HepG2 (cell line): ENCODE measurements around the gene MRPL36. TPM values are rescaled to one million over a fixed set of nuclear protein-coding genes. Genes with fewer than 3 reads are reported as not detected.

ENCODE experiments used
- ATAC-seq: fragments of 200-7000 bp; cut with Tn5 transposase; 3 replicates; pipeline ENCODE4 v1.9.1; 2020; ENCODE audit warnings: mild to moderate bottlenecking, moderate library complexity
- BruUV-seq: library from RNA; stranded (reverse); fragments of 400-500 nt; replicated peaks from 2 replicates; lab custom pipeline; 2021; lab: Mats Ljungman, UMichigan
- CTCF ChIA-PET: fragments of 300-600 bp; formaldehyde crosslinking; extraction: SDS; loops from one replicate; lab custom pipeline; 2021; ENCODE audit warnings: low total read pairs, inconsistent platforms, low intra/inter-chr PET ratio; lab: Yijun Ruan, JAX
- POLR2A ChIA-PET: fragments of 350-600 bp; sonication (Branson Sonifier 250); formaldehyde crosslinking; loops from one replicate; lab custom pipeline; 2020; ENCODE audit warnings: antibody characterized with exemption, inconsistent platforms; lab: Yijun Ruan, JAX
- DNase-seq: peaks from one replicate; pipeline ENCODE4 v3.0.0-alpha.2; 2015; ENCODE audit warnings: low spot score
- FAIRE-seq: peaks from 3 replicates; lab custom pipeline; 2011; peaks lifted over from hg19 to GRCh38; lab: Jason Lieb, UNC
- H2AFZ ChIP-seq: one replicate; pipeline ENCODE4 v1.6.1; 2011; ENCODE audit warnings: low read length, inconsistent platforms
- H3K27ac ChIP-seq: fragments of 300-600 bp; 3 replicates; pipeline ENCODE4 v1.8.0; 2011; ENCODE audit warnings: mixed run types, mild to moderate bottlenecking, mixed read lengths, low read length, inconsistent platforms; ENCODE audit not compliant: insufficient read depth; ENCODE audit errors: extremely low read length
- H3K27me3 ChIP-seq, 2 experiments: fragments of 200-600 bp in 1 of 2; 2 replicates in 1 of 2; 3 replicates in 1 of 2; pipeline versions ENCODE4 v1.6.0 to v1.8.0; 2011; ENCODE audit warnings: low read length in 2 of 2, mild to moderate bottlenecking in 2 of 2, moderate library complexity in 2 of 2, inconsistent platforms in 1 of 2; ENCODE audit not compliant: insufficient read depth in 2 of 2, control insufficient read depth in 1 of 2
- H3K36me3 ChIP-seq, 2 experiments: fragments of 200-600 bp in 1 of 2; replicated peaks in 1 of 2; 2 replicates in 1 of 2; 3 replicates in 1 of 2; pipeline versions ENCODE4 v1.5.1 to v1.8.0; 2011; ENCODE audit warnings: low read length in 2 of 2, inconsistent platforms in 1 of 2; ENCODE audit not compliant: insufficient read depth in 2 of 2, control insufficient read depth in 1 of 2
- H3K4me1 ChIP-seq: 2 replicates; pipeline ENCODE4 v1.5.1; 2012; ENCODE audit warnings: low read length, inconsistent platforms; ENCODE audit not compliant: insufficient read depth
- H3K4me2 ChIP-seq: 2 replicates; pipeline ENCODE4 v1.6.0; 2011; ENCODE audit warnings: low read depth, low read length, inconsistent platforms
- H3K4me3 ChIP-seq, 3 experiments: fragments of 200-600 bp in 1 of 3; sonication (generic), shearing (Covaris generic) in 1 of 3; replicated peaks in 1 of 3; 2 replicates each; pipeline ENCODE4 v1.5.1; 2011 to 2016; ENCODE audit warnings: low read length in 3 of 3, inconsistent platforms in 2 of 3, low read depth in 2 of 3, mild to moderate bottlenecking in 2 of 3, control low read depth in 1 of 3, mixed read lengths in 1 of 3; ENCODE audit not compliant: insufficient read depth in 1 of 3
- H3K79me2 ChIP-seq: one replicate; pipeline ENCODE4 v1.6.1; 2011; ENCODE audit warnings: low read length, inconsistent platforms; ENCODE audit not compliant: insufficient read depth
- H3K9ac ChIP-seq: 2 replicates; pipeline ENCODE4 v1.6.0; 2011; ENCODE audit warnings: mild to moderate bottlenecking, low read depth, low read length, inconsistent platforms; ENCODE audit not compliant: insufficient read depth
- H3K9me3 ChIP-seq: 2 replicates; pipeline ENCODE4 v1.5.1; 2012; ENCODE audit warnings: mild to moderate bottlenecking, low read length
- H4K20me1 ChIP-seq: 2 replicates; pipeline ENCODE4 v1.6.0; 2011; ENCODE audit warnings: inconsistent platforms, mild to moderate bottlenecking, low read length, moderate library complexity; ENCODE audit not compliant: insufficient read depth
- EED ChIP-seq: sonication (generic); formaldehyde crosslinking; IDR thresholded peaks from 2 replicates; pipeline ENCODE4 v1.5.0; 2020; ENCODE audit warnings: mild to moderate bottlenecking, missing genetic modification reagents
- MEF2D ChIP-seq: sonication (generic); formaldehyde crosslinking; IDR thresholded peaks from 2 replicates; pipeline ENCODE4 v1.5.1; 2020; ENCODE audit warnings: mild to moderate bottlenecking, missing genetic modification reagents
- NCOA5 ChIP-seq: sonication (generic); formaldehyde crosslinking; IDR thresholded peaks from 2 replicates; pipeline ENCODE4 v1.4.0; 2020; ENCODE audit warnings: missing genetic modification reagents
- SETDB1 ChIP-seq: sonication (generic); formaldehyde crosslinking; IDR thresholded peaks from 2 replicates; pipeline ENCODE4 v1.5.1; 2020; ENCODE audit warnings: missing genetic modification reagents, mild to moderate bottlenecking, borderline replicate concordance
- TCF12 ChIP-seq, 2 experiments: fragments of 450-650 bp in 1 of 2; sonication (generic) in 1 of 2; formaldehyde crosslinking in 1 of 2; IDR thresholded peaks; 2 replicates each; pipeline versions ENCODE4 v1.6.1 to v1.8.0; 2017 to 2022; ENCODE audit warnings: antibody characterized with exemption in 1 of 2, mild to moderate bottlenecking in 1 of 2, missing genetic modification reagents in 1 of 2, moderate library complexity in 1 of 2
- TMF1 ChIP-seq: sonication (generic); formaldehyde crosslinking; IDR thresholded peaks from 2 replicates; pipeline ENCODE4 v1.8.1; 2022; ENCODE audit warnings: low read depth, missing genetic modification reagents
- ZFP37 ChIP-seq: sonication (generic); formaldehyde crosslinking; IDR thresholded peaks from 2 replicates; pipeline ENCODE4 v1.4.0; 2020; ENCODE audit warnings: missing genetic modification reagents, borderline replicate concordance
- ZMAT3 ChIP-seq: sonication (generic); formaldehyde crosslinking; conservative IDR thresholded peaks from 2 replicates; pipeline ENCODE4 v1.7.0; 2021; ENCODE audit warnings: missing genetic modification reagents
- ZNF550 ChIP-seq: sonication (generic); formaldehyde crosslinking; IDR thresholded peaks from 2 replicates; pipeline ENCODE4 v1.4.0; 2020; ENCODE audit warnings: mild to moderate bottlenecking, missing genetic modification reagents, borderline replicate concordance
- ZSCAN29 ChIP-seq: sonication (generic); formaldehyde crosslinking; conservative IDR thresholded peaks from 2 replicates; pipeline ENCODE4 v1.4.0; 2020; ENCODE audit warnings: mild to moderate bottlenecking, missing genetic modification reagents
- WGBS: methylation state at CpG from one replicate; pipeline ENCODE4 v1.1.6; 2017; ENCODE audit warnings: low lambda C conversion rate; 5-methylcytosine and 5-hydroxymethylcytosine counted together
- in situ Hi-C: cut with HindIII; loops from 2 replicates; pipeline ENCODE4 v1.10.0; 2017; ENCODE audit warnings: low pct_unique_long_range_greater_than_20kb; ENCODE audit not compliant: extremely low pct_ligation_motif_present
- intact Hi-C: fragments of 100-400 bp; cut with micrococcal nuclease; formaldehyde crosslinking; loops from one replicate; pipeline ENCODE4 v1.10.0; 2022; ENCODE audit not compliant: unreplicated experiment
- polyA plus RNA-seq, 8 experiments: library from polyadenylated mRNA; depleted of rRNA in 3 of 8; stranded (reverse) in 7 of 8; unstranded in 1 of 8; fragments of >200 nt; fragmentation: Illumina TruSeq in 4 of 8; extraction: Trizol in 4 of 8; gene quantifications; 2 replicates each; pipeline versions ENCODE4 v1.2.1 to v1.2.3, GENCODE V29; 2011 to 2016; ENCODE audit warnings: low read depth in 4 of 8, missing spikeins in 1 of 8, mixed read lengths in 1 of 8; ENCODE audit not compliant: insufficient read depth in 1 of 8
- total RNA-seq, 5 experiments: library from RNA; depleted of rRNA; stranded (reverse); fragments of >200 nt; fragmentation: Illumina TruSeq; extraction: Trizol; gene quantifications; 2 replicates each; pipeline ENCODE4 v1.2.3, GENCODE V29; 2016; ENCODE audit warnings: low read depth in 1 of 5
- TF ChIP-seq, protein P1 (sequence below): sonication (generic); formaldehyde crosslinking; IDR thresholded peaks from 2 replicates; pipeline ENCODE4 v1.5.0; 2020; ENCODE audit warnings: mild to moderate bottlenecking, missing genetic modification reagents

MRPL36 gene
- total and polyA plus RNA-seq, 2 of the 13 experiments (the other 11 are each of a cell fraction or from before 2014, with no cell fraction given): 71.3 to 113 TPM

DNA sequence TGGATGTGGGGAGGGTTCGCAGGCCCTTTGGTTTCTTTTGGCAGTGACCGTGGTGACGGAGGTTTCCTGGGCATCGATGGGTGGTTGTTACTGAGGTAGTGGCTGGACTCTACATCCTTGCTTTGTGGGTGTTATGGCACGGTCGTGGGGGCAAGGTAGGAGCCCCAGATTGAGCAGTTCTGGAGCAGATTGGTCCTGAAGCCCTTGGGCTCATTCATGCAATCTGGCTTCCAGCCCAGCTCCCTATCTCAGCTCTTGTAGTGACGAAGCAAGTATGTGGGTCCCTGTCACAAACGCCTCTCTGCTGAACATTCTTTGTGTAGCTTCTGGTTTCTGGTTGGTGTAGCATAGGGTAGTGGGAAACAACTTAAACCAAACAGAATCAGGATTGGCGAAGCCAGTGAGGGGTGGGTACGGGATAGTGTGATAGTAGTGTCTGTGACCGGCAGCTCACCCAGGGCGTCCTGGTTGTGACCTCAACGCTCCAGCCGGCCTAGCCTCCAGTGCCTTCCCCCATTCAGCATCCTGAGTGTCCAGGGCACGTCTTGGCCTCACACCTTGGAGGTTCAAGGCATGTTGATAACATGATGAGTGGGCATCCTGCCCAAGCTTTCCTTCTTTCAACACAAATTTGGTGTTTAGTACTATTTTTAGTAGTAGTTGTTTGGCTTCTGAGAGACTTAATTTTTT is 4.5 kb upstream of the MRPL36 start (continued):
- TF ChIP-seq EED (CRISPR knock-in tag) (no peak), TCF12 (IDR thresholded peaks at IDR 0.05) (no peak), TCF12 (CRISPR knock-in tag; IDR thresholded peaks at IDR 0.05) (no peak)

DNA sequence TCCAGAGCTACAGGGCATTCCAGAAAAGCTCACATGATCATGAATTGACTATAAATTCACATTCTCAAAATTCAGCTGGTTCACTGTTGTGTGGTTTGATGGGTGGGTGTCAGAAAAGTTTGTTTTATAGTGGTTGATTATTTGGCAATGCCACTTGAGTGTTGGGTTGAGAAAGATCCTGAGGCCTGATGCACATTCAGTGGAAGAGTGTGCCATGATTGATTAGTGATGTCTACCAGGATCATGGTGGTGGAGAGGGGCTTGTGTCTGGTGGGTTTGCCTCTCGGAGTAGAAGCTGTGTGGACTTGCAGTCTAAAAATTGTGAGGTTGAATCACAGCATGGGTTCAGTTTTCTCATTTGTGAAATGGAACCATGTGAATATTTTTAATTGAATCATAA is 3.6 kb upstream of the MRPL36 start:
- intact Hi-C loops (no loop called here), in situ Hi-C loops (no loop called here)
- ChIA-PET POLR2A (no interaction called here), CTCF (no interaction called here)
- Histone ChIP-seq H2AFZ (no peak overlapping the region), H3K36me3 (peaks cover 12 to 56% of the 10 kb centered on the region in 2 experiments), H3K9ac (no peak overlapping the region), H3K79me2 (peaks cover 50% of the 10 kb centered on the region), H3K27ac (no peak overlapping the region), H3K4me1 (peaks cover 27% of the 10 kb centered on the region), H3K4me3 (no peak overlapping the region), H3K9me3 (no peaks in the 10 kb centered on the region), H4K20me1 (peaks cover 9% of the 10 kb centered on the region; the same call in 1 of the 2 replicates), H3K27me3 (no peaks in the 10 kb centered on the region; a peak in 1 of 5 replicates), H3K4me2 (peak overlapping the region; percentile 10; the same call in 1 of the 2 replicates)
- no TSS peak for BruUV-seq
- ATAC-seq (no peak), DNase-seq (no peak), FAIRE-seq (no peak)
- TF ChIP-seq NCOA5 (CRISPR knock-in tag) (no peak), ZNF550 (no peak), ZSCAN29 (no peak), ZFP37 (CRISPR knock-in tag) (no peak)
- 82% methylated on average over 1 of the region's 1 CpG for WGBS

DNA sequence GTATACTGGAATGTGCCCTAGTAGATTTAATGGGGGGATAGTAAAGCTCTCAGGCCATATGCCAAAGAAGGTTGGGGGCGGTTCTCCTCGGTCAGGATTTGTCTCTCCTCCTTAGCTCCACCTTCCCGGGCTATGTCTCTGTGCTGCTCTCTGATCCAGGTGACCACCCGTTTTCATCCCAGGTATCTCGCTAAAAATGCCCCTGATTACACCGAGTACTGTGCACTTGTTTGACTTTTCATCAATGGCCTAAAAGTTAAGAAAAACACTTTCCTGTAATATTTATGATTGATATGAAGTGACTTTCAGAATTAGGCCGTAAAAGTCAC is 2.3 kb upstream of the MRPL36 start:
- Histone ChIP-seq H2AFZ (no peak overlapping the region), H3K27me3 (no peaks in the 10 kb centered on the region; a peak in 1 of 5 replicates), H3K4me3 (peak overlapping the region; percentile 72 to 99 (median 97)), H4K20me1 (no peaks in the 10 kb centered on the region; the same call in 1 of the 2 replicates), H3K4me1 (peaks cover 35% of the 10 kb centered on the region), H3K79me2 (peaks cover 51% of the 10 kb centered on the region), H3K9me3 (no peaks in the 10 kb centered on the region), H3K9ac (peak overlapping the region; percentile 87), H3K27ac (peak overlapping the region; percentile 83), H3K4me2 (peak overlapping the region; percentile 94), H3K36me3 (peaks cover 9 to 56% of the 10 kb centered on the region in 2 experiments)
- BruUV-seq: no TSS peak
- TF ChIP-seq, protein P1, sequence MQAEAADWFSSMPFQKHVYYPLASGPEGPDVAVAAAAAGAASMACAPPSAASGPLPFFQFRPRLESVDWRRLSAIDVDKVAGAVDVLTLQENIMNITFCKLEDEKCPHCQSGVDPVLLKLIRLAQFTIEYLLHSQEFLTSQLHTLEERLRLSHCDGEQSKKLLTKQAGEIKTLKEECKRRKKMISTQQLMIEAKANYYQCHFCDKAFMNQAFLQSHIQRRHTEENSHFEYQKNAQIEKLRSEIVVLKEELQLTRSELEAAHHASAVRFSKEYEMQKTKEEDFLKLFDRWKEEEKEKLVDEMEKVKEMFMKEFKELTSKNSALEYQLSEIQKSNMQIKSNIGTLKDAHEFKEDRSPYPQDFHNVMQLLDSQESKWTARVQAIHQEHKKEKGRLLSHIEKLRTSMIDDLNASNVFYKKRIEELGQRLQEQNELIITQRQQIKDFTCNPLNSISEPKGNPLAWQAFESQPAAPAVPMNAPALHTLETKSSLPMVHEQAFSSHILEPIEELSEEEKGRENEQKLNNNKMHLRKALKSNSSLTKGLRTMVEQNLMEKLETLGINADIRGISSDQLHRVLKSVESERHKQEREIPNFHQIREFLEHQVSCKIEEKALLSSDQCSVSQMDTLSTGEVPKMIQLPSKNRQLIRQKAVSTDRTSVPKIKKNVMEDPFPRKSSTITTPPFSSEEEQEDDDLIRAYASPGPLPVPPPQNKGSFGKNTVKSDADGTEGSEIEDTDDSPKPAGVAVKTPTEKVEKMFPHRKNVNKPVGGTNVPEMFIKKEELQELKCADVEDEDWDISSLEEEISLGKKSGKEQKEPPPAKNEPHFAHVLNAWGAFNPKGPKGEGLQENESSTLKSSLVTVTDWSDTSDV (CRISPR knock-in tag): no peak
- TF ChIP-seq ZMAT3 (CRISPR knock-in tag): no peak
- no peak for TF ChIP-seq SETDB1 (CRISPR knock-in tag)
- TF ChIP-seq TMF1 (CRISPR knock-in tag): no peak
- TF ChIP-seq MEF2D (CRISPR knock-in tag): no peak
- ATAC-seq (no peak), FAIRE-seq (peak; percentile 60), DNase-seq (peak; percentile 24)
- in situ Hi-C loops (no loop called here), intact Hi-C loops (no loop called here)
- ChIA-PET CTCF (no interaction called here), POLR2A (no interaction called here)
- WGBS: 8% methylated on average over 7 of the region's 7 CpGs
